Adipocyte (in vitro differentiated cells): ENCODE measurements around the gene PREX1.

Experiments
- DNase-seq: peaks from one replicate; pipeline ENCODE4 v3.0.0-alpha.2; 2015; ENCODE audit warnings: low read depth
- H3K27me3 ChIP-seq: replicated peaks from 2 replicates; pipeline ENCODE4 v1.7.0; 2013; ENCODE audit warnings: mild to moderate bottlenecking, low read length, moderate library complexity; ENCODE audit not compliant: control insufficient read depth, insufficient read depth
- H3K36me3 ChIP-seq: 2 replicates; pipeline ENCODE4 v1.7.0; 2013; ENCODE audit warnings: low read length, mild to moderate bottlenecking, moderate library complexity; ENCODE audit not compliant: control insufficient read depth, insufficient read depth, severe bottlenecking
- H3K4me1 ChIP-seq: 2 replicates; pipeline ENCODE4 v1.7.0; 2013; ENCODE audit warnings: mild to moderate bottlenecking, low read length, moderate library complexity; ENCODE audit not compliant: control insufficient read depth, insufficient read depth
- H3K4me3 ChIP-seq: 2 replicates; pipeline ENCODE4 v1.7.0; 2013; ENCODE audit warnings: mild to moderate bottlenecking, low read length, moderate library complexity
- H3K9ac ChIP-seq: 2 replicates; pipeline ENCODE4 v1.7.0; 2013; ENCODE audit warnings: mild to moderate bottlenecking, low read length, moderate library complexity
- H3K9me3 ChIP-seq: 2 replicates; pipeline ENCODE4 v1.7.0; 2013; ENCODE audit warnings: mild to moderate bottlenecking, low read length, moderate library complexity; ENCODE audit not compliant: control insufficient read depth

Gene PREX1

GRCh38 chr20:48632017-48632824, 195.6 kb downstream of the PREX1 start:
- Histone ChIP-seq H3K9me3 (no peaks in the 10 kb centered on the region), H3K4me3 (no peak overlapping the region), H3K36me3 (no peaks in the 10 kb centered on the region), H3K4me1 (no peaks in the 10 kb centered on the region), H3K27me3 (no peaks in the 10 kb centered on the region), H3K9ac (no peak overlapping the region)
- DNase-seq, result no peak

GRCh38 chr20:48631114-48632016, 196.4 kb downstream of the PREX1 start:
- DNase-seq, result no peak
- no peak overlapping the region for H3K4me3 ChIP-seq
- no peaks in the 10 kb centered on the region for H3K9me3 ChIP-seq
- H3K4me1 ChIP-seq, result no peaks in the 10 kb centered on the region
- H3K27me3 ChIP-seq, result no peaks in the 10 kb centered on the region
- H3K36me3 ChIP-seq, result no peaks in the 10 kb centered on the region
- no peak overlapping the region for H3K9ac ChIP-seq

GRCh38 chr20:48630342-48631075, 197.3 kb downstream of the PREX1 start:
- H3K4me1 ChIP-seq, result no peaks in the 10 kb centered on the region
- no peaks in the 10 kb centered on the region for H3K9me3 ChIP-seq
- no peak overlapping the region for H3K9ac ChIP-seq
- no peak for DNase-seq
- no peaks in the 10 kb centered on the region for H3K36me3 ChIP-seq
- no peak overlapping the region for H3K4me3 ChIP-seq
- H3K27me3 ChIP-seq, result no peaks in the 10 kb centered on the region

- Histone ChIP-seq H3K9ac (no peak overlapping the region), H3K36me3 (no peaks in the 10 kb centered on the region), H3K27me3 (no peaks in the 10 kb centered on the region), H3K4me3 (no peak overlapping the region), H3K4me1 (no peaks in the 10 kb centered on the region), H3K9me3 (no peaks in the 10 kb centered on the region)
- DNase-seq, result no peak
Observed at GRCh38 chr20:48629960-48630315, 197.9 kb downstream of the PREX1 start.

- H3K27me3 ChIP-seq, result no peaks in the 10 kb centered on the region
- no peaks in the 10 kb centered on the region for H3K36me3 ChIP-seq
- no peaks in the 10 kb centered on the region for H3K9me3 ChIP-seq
- DNase-seq, result no peak
- H3K4me1 ChIP-seq, result no peaks in the 10 kb centered on the region
- no peak overlapping the region for H3K9ac ChIP-seq
- H3K4me3 ChIP-seq, result no peak overlapping the region
Observed at GRCh38 chr20:48629069-48629959, 198.5 kb downstream of the PREX1 start.

GRCh38 chr20:48627737-48628128, 200.1 kb downstream of the PREX1 start:
- no peaks in the 10 kb centered on the region for H3K27me3 ChIP-seq
- H3K9ac ChIP-seq, result no peak overlapping the region
- DNase-seq, result no peak
- no peaks in the 10 kb centered on the region for H3K4me1 ChIP-seq
- H3K4me3 ChIP-seq, result no peak overlapping the region
- H3K9me3 ChIP-seq, result no peaks in the 10 kb centered on the region
- no peaks in the 10 kb centered on the region for H3K36me3 ChIP-seq

DNA sequence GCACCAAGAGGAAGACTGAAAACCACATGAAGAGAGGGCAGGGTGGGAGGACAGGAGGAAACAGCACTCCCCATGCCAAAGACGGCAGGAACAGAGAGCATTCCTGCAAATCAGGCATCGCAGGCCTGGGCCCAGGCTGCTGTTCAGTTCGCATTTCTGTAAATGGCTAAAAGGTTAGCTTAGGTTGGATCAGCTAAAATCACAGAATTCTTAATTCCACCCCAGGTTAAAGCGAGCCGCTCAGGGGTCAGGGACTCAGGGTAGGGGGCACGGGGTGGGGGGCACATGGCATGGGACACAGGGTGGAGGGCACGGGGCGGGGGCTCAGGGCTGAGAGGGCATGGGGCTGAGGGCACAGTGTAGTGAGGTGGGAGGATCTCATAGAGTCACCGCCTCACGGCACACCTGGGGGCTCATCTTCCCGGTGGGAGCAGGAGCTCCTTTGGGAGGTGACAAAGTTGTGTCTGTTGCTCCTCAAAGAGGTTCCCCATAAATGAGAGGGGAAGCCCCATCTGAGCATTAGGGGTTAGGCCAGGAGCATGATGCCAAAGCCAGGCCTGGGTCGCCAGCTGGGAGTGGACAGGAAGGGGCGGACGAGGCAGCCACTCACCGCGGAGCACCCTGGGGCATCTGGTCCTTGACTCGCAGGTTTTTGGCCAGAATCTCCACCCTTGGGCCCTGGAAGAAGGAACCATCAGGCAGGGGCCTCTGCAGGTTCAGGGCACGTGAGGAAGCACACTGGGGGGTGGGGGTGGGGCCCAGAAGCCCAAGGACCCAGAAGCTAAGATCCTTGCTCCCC, 200.7 kb downstream of the PREX1 start:
- H3K4me1 ChIP-seq, result no peaks in the 10 kb centered on the region

GRCh38 chr20:48626226-48626937, 201.4 kb downstream of the PREX1 start:
- Histone ChIP-seq H3K4me3 (no peak overlapping the region), H3K27me3 (no peaks in the 10 kb centered on the region), H3K4me1 (no peaks in the 10 kb centered on the region), H3K9ac (no peak overlapping the region), H3K9me3 (no peaks in the 10 kb centered on the region), H3K36me3 (no peaks in the 10 kb centered on the region)
- no peak for DNase-seq

More for the DNA sequence above, 200.7 kb downstream of the PREX1 start:
- no peaks in the 10 kb centered on the region for H3K27me3 ChIP-seq
- H3K4me3 ChIP-seq, result no peak overlapping the region
- DNase-seq, result no peak
- no peaks in the 10 kb centered on the region for H3K36me3 ChIP-seq
- no peak overlapping the region for H3K9ac ChIP-seq
- H3K9me3 ChIP-seq, result no peaks in the 10 kb centered on the region

- no peaks in the 10 kb centered on the region for H3K36me3 ChIP-seq
- H3K4me3 ChIP-seq, result no peak overlapping the region
- H3K9me3 ChIP-seq, result no peaks in the 10 kb centered on the region
- H3K9ac ChIP-seq, result no peak overlapping the region
- H3K27me3 ChIP-seq, result no peaks in the 10 kb centered on the region
- peaks cover 10% of the 10 kb centered on the region for H3K4me1 ChIP-seq
- no peak for DNase-seq
Observed at GRCh38 chr20:48625136-48625900, 202.5 kb downstream of the PREX1 start.
